T-helper 9 cell (primary cell): Measurements from ENCODE around the gene GPRIN3.

Source experiments
- DNase-seq: peaks from one replicate; pipeline ENCODE4 v3.0.0-alpha.2; 2020
- total RNA-seq, 2 donors: gene quantifications; one replicate each; lab custom pipeline; 2026; lab: John Stamatoyannopoulos, UW

The GPRIN3 gene
- total RNA-seq = 170 to 252 reads per million in 2 donors

DNA sequence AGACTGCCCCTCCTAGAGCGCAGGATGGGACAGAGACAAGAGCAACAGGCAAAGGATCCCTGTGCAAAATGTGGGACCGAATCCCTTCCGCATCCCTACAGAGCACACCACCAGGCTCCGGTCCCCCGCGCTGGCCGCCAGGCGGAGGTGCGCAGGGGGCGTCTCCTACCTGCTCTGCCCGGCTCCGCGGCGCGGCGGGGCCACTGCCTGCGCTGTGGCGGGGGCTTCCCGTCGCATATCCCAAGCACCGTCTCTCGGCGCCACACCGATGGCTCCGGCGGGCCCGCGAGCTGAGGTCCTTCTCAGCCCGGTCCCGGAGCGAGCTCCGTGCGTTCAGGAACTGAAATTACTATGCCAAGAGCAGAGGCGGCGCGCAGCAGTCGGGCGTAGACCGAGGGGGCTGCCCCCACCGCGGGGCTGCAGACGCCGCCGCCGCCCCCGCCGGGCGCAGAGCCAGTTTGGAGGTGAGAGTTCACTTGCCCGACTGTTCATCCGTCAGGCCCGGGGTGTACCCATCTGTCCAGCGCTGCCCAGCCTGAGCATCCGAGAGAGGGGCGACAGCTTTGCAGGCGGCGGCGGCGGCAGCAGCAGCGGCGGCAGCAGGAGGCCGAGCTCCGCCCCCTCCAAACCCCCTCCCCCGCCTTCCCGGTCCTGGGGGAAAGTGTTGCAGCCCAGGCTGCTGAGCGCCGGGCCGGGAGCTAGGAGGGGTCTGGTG is at the start of gene GPRIN3:
GPRIN3 (minus strand) TSS at position 355 of the 715 bp plus-strand sequence. CDS start 57,690 bp downstream, outside the sequence.
- peak; percentile 41 for DNase-seq

DNA sequence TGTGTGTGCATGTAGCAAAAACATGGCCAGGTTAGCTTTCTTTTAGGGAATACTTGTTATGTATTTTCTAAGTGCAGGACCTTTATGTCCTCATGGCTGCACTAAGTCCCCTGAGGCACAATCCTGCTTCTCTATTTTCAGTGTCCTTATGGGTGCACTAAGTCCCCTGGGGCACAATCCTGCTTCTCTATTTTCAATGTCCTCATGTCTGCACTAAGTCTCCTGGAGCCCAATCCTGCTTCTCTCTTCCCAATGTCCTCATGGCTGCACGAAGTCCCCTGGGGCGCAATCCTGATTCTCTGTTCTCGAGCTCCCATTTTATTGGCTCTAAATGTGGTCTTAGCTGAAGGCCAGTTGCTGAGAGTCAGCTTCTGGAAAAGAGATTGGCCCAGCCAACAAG is 49.7 kb upstream of the GPRIN3 start:
- no peak for DNase-seq

GRCh38 chr4:89356086-89356485 is 48.5 kb upstream of the GPRIN3 start:
- no peak for DNase-seq

DNA sequence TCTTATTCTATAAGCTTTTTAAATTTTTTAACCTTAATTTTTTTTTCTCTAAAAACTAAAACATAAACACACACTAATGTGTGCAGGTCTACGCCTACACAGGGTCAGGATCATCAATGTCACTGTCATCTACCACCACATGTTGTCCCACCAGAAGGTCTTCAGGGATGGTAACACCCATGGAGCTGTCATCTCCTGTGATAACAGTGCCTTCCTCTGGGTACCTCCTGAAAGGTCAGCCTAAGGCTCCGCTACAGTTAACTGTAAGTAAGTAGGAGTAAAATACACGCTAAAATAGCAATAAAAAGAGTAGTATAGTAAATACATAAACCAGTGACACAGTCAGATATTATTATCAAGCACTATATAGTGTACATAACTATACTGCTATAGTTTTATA is 45.9 kb upstream of the GPRIN3 start:
- DNase-seq = no peak

- no peak for DNase-seq
These were observed 44.9 kb upstream of the GPRIN3 start for GRCh38 chr4:89352541-89352940.

GRCh38 chr4:89351201-89351600 is 43.6 kb upstream of the GPRIN3 start:
- DNase-seq = no peak

- DNase-seq = no peak
These were observed 39.9 kb upstream of the GPRIN3 start for GRCh38 chr4:89347363-89348025.

- no peak for DNase-seq
These were observed 37.0 kb upstream of the GPRIN3 start for GRCh38 chr4:89344571-89344970.

GRCh38 chr4:89338206-89338605 is 30.6 kb upstream of the GPRIN3 start:
- DNase-seq = no peak

DNA sequence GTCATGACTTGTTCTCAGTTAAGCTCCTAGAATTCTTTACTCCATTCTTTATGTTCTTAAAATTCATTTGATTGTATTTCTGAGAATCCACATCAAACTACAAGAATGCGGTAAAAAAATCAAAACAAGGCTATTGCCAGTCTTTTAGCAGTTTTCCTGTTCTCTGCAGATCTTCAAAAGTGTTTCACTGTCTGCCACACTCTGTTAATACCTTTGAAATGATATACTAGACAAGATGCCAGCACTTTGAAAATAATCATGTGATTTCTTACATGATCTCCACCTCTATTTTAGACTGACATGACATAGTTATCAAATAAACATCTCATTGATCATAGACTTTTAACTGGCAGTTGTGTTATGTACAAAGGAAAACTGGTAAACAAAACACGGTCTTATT is 30.1 kb upstream of the GPRIN3 start:
- DNase-seq = no peak

DNA sequence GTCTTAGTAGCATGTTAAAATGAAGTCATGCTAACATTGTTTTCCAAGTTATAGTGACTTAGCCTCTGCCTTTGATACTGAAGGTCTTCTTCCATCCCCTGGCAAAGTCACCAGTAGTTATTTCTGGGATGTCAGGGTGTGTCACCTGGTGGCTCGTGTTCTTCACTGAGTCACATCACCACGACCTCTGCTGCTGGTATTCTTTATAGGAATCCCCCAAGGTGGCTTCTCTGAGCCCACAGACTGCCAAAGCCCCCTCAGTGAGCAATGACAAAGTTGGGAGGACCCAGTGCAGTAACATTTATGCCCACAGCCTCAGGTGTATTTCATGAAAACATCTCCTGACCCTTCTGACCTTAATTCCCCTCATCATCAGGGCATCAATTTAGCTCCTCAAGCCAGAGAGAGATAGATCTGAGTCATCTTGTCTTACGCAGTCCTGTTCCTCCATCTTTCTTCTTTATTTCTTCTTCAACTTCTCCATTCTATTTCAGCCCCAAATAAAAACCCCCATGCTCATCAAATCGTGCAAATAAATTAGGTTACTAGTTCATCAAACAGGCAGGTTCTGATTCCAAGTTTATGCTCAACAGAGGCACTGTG is 29.3 kb upstream of the GPRIN3 start:
- DNase-seq = no peak

GRCh38 chr4:89334830-89335229 is 27.2 kb upstream of the GPRIN3 start:
- no peak for DNase-seq

GRCh38 chr4:89334311-89334710 is 26.7 kb upstream of the GPRIN3 start:
- no peak for DNase-seq

DNA sequence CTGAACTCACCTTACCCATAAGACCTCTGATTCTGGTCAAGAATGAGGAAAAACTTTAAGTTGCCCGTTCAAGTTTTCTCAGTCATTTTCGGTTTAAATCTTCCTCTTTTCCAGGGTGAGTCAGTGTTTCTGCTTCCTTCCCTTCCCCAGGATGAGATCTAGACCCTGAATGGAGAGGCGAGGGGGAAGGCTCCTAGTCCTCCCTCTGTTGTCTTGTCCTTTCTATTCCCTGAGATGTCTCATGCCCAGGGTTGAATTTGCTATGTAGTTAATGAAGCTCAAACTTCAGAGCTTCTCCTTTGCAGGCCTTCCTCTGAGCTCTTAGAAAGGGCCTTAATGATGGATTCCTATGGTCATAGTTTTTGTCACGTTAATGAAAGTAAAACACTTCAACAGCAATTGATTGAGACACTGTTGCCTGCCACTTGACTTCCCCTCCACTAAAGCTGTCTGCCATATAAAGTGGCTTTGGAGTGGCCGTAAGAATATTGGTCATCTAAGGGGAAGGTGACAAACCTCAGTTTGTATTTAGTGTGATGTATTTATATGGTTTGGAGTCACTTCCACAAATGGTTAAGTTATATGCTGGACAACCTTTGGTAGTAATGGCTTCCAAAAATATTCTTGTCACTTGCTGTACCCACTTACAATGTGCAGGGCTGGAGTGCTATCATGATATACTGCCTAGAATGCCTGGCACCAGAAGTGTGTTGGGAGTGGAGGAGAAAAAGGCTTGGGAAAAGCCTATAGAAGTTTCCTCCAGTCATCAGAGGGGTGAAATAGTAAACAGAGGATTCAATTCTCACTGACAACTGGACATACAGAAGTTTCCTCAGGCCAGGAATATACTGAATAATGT is 24.3 kb upstream of the GPRIN3 start:
- no peak for DNase-seq

- no peak for DNase-seq
These were observed 23.6 kb upstream of the GPRIN3 start for GRCh38 chr4:89331197-89331596.

- DNase-seq = no peak
These were observed 21.7 kb upstream of the GPRIN3 start for GRCh38 chr4:89329280-89329679.

GRCh38 chr4:89324671-89325070 is 17.1 kb upstream of the GPRIN3 start:
- DNase-seq = no peak

- no peak for DNase-seq
These were observed 15.1 kb upstream of the GPRIN3 start for GRCh38 chr4:89322671-89323070.

- no peak for DNase-seq
These were observed 12.2 kb upstream of the GPRIN3 start for GRCh38 chr4:89319756-89320155.

DNA sequence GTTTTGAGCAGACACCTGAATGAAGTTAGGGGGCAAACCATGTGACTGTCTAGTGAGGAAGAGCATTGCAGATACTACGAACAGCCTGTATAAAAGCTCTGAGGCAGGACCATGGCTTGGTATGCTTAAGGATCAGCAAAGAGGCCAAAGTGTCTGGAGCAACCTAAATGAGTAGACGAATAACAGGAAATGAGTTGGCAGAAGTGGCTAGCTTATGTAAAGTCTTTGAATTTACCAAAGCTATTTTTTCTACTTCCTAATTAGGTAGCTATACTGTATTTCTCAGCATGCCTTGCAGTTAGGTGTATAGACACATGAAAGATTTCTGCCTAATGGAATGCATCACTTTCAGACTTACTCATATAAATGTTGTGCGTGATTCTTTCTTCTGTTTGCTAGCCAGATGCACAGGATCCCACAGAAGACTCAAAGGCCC is 9.3 kb upstream of the GPRIN3 start:
- DNase-seq = no peak

DNA sequence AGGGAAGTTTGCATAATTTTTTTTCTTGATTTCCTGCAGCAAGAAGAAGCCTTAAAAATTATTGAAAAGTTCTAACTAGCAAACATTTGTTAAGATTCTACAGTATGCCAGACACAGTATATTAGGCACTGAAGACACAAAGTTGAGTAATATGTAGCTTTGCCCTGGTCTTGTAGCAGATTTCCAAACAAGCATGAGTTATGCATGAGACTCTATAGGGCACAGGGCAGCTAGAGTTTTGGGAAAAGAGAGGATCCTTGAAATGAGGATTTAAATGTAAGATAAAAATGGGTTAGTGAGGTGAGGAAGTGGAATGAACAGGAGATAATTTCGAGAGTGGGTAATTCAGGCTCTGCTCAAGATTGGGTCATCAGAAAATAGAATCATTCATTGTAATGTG is 8.6 kb upstream of the GPRIN3 start:
- DNase-seq = no peak

DNA sequence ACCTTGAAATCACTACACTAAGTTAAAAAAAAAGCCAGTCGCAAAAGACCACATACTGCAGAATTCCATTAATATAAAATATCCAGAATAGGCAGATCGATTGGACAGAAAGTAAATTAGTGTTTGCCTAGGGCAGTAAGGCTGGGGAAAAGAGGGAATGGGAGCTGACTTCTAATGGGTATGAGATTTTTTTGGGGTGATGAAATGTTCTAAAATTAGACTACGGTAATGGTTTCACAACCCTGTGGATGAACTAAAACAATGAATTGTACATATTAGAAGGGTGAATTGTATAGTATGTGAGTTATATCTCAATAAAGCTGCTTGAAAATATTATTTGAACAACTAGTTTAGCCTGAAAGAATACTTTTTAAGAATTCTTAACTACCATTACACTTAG is 6.7 kb upstream of the GPRIN3 start:
- no peak for DNase-seq

GRCh38 chr4:89312066-89312465 is 4.5 kb upstream of the GPRIN3 start:
- DNase-seq = no peak
